DOHH2 (cell line): Measurements from ENCODE around the gene IL34.

Experiments used
- H3F3A ChIP-seq: fragments of 200-600 bp; sonication (generic), shearing (Covaris generic); 2 replicates; pipeline ENCODE4 v1.6.0; 2016; ENCODE audit warnings: antibody characterized with exemption, mild to moderate bottlenecking; ENCODE audit not compliant: control insufficient read depth, insufficient read depth
- H3K27ac ChIP-seq: fragments of 200-600 bp; sonication (generic); 2 replicates; pipeline ENCODE4 v1.5.1; 2014; ENCODE audit warnings: low read depth, mild to moderate bottlenecking, low read length, moderate library complexity
- H3K27me3 ChIP-seq: fragments of 200-600 bp; sonication (generic); 2 replicates; pipeline ENCODE4 v1.6.1; 2014; ENCODE audit warnings: mild to moderate bottlenecking, low read length, mixed read lengths; ENCODE audit not compliant: control insufficient read depth
- H3K36me3 ChIP-seq: fragments of 200-600 bp; sonication (generic); 2 replicates; pipeline ENCODE4 v1.6.1; 2014; ENCODE audit warnings: mild to moderate bottlenecking, low read length, moderate library complexity, mixed read lengths; ENCODE audit not compliant: control insufficient read depth
- H3K4me1 ChIP-seq: fragments of 200-600 bp; sonication (generic); 2 replicates; pipeline ENCODE4 v1.6.1; 2014; ENCODE audit warnings: mild to moderate bottlenecking, low read length, mixed read lengths; ENCODE audit not compliant: control insufficient read depth
- H3K4me2 ChIP-seq: fragments of 200-600 bp; sonication (generic); 2 replicates; pipeline ENCODE4 v1.6.0; 2014; ENCODE audit warnings: mild to moderate bottlenecking, low read length, moderate library complexity
- H3K4me3 ChIP-seq: fragments of 200-600 bp; sonication (generic); 2 replicates; pipeline ENCODE4 v1.5.1; 2014; ENCODE audit warnings: mild to moderate bottlenecking, low read length, mixed read lengths
- H3K79me2 ChIP-seq: fragments of 200-600 bp; sonication (generic); 2 replicates; pipeline ENCODE4 v1.6.1; 2014; ENCODE audit warnings: mild to moderate bottlenecking, low read length, mixed read lengths; ENCODE audit not compliant: control insufficient read depth
- H3K9me2 ChIP-seq: fragments of 200-600 bp; sonication (generic); replicated peaks from 2 replicates; pipeline ENCODE4 v1.6.1; 2014; ENCODE audit warnings: mild to moderate bottlenecking, low read length, mixed read lengths; ENCODE audit not compliant: control insufficient read depth
- H3K9me3 ChIP-seq: fragments of 200-600 bp; sonication (generic); 2 replicates; pipeline ENCODE4 v1.6.1; 2014; ENCODE audit warnings: antibody characterized with exemption, low read length, mixed read lengths; ENCODE audit not compliant: control insufficient read depth, insufficient read depth
- H4K20me1 ChIP-seq: fragments of 200-600 bp; sonication (generic); 2 replicates; pipeline ENCODE4 v1.6.0; 2014; ENCODE audit warnings: low read depth, mild to moderate bottlenecking, antibody characterized with exemption, low read length, moderate library complexity; ENCODE audit not compliant: control insufficient read depth, insufficient read depth
- CTCF ChIP-seq: fragments of 200-600 bp; sonication (generic); IDR thresholded peaks from one replicate; pipeline ENCODE4 v1.5.1; 2014; ENCODE audit warnings: antibody characterized with exemption, mild to moderate bottlenecking, low read depth, low read length; ENCODE audit not compliant: poor library complexity, severe bottlenecking
- EZH2phosphoT487 ChIP-seq: fragments of 200-600 bp; sonication (generic); IDR thresholded peaks from 2 replicates; pipeline ENCODE4 v1.6.1; 2017; ENCODE audit warnings: borderline replicate concordance, mild to moderate bottlenecking, antibody characterized with exemption, low read length, moderate library complexity, mixed read lengths

Gene IL34

GRCh38 chr16:70610273-70611223 lies 35.8 kb upstream of the IL34 start:
- H4K20me1 ChIP-seq = no peaks in the 10 kb centered on the region
- no peaks in the 10 kb centered on the region for H3K36me3 ChIP-seq
- no peak overlapping the region for H3K27ac ChIP-seq
- no peaks in the 10 kb centered on the region for H3K4me1 ChIP-seq
- H3K9me2 ChIP-seq = no peaks in the 10 kb centered on the region
- no peak overlapping the region for H3K4me2 ChIP-seq
- H3K79me2 ChIP-seq = no peaks in the 10 kb centered on the region
- no peak overlapping the region for H3K4me3 ChIP-seq
- no peak for TF ChIP-seq EZH2phosphoT487
- TF ChIP-seq CTCF = no peak
- no peaks in the 10 kb centered on the region for H3K9me3 ChIP-seq
- H3F3A ChIP-seq = no peaks in the 10 kb centered on the region
- H3K27me3 ChIP-seq = peaks cover 2% of the 10 kb centered on the region; the same call in 1 of the 2 replicates

- Histone ChIP-seq H3K9me2 (no peaks in the 10 kb centered on the region), H3K27me3 (peaks cover 2% of the 10 kb centered on the region; the same call in 1 of the 2 replicates), H3K4me1 (no peaks in the 10 kb centered on the region), H3F3A (no peaks in the 10 kb centered on the region), H3K4me3 (no peak overlapping the region), H3K4me2 (no peak overlapping the region), H3K79me2 (no peaks in the 10 kb centered on the region), H3K36me3 (no peaks in the 10 kb centered on the region), H4K20me1 (no peaks in the 10 kb centered on the region), H3K27ac (no peak overlapping the region), H3K9me3 (no peaks in the 10 kb centered on the region)
- no peak for TF ChIP-seq EZH2phosphoT487
- TF ChIP-seq CTCF = no peak
These were observed 35.1 kb upstream of the IL34 start for GRCh38 chr16:70611224-70611598.

GRCh38 chr16:70611785-70612303 lies 34.5 kb upstream of the IL34 start:
- Histone ChIP-seq H3K4me3 (no peak overlapping the region), H4K20me1 (no peaks in the 10 kb centered on the region), H3F3A (no peaks in the 10 kb centered on the region), H3K9me3 (no peaks in the 10 kb centered on the region), H3K4me2 (no peak overlapping the region), H3K9me2 (no peaks in the 10 kb centered on the region), H3K36me3 (no peaks in the 10 kb centered on the region), H3K27ac (no peak overlapping the region), H3K4me1 (no peaks in the 10 kb centered on the region), H3K79me2 (no peaks in the 10 kb centered on the region), H3K27me3 (peaks cover 2% of the 10 kb centered on the region; the same call in 1 of the 2 replicates)
- TF ChIP-seq EZH2phosphoT487 (no peak), CTCF (no peak)
